GM06990 (cell line): Measurements from ENCODE around the gene GARIN6.

Experiments
- DNase-seq: peaks from one replicate; pipeline ENCODE4 v3.0.0-alpha.2; 2011; ENCODE audit not compliant: insufficient read length; ENCODE audit errors: extremely low read depth
- H3K27me3 ChIP-seq: replicated peaks from 2 replicates; pipeline ENCODE4 v1.6.0; 2011; ENCODE audit warnings: low read length; ENCODE audit not compliant: control insufficient read depth, insufficient read depth
- H3K36me3 ChIP-seq: 2 replicates; pipeline ENCODE4 v1.5.1; 2011; ENCODE audit warnings: low read length; ENCODE audit not compliant: control insufficient read depth, insufficient read depth
- H3K4me3 ChIP-seq: replicated peaks from 2 replicates; pipeline ENCODE4 v1.5.1; 2011; ENCODE audit warnings: low read depth, mild to moderate bottlenecking, control low read depth, low read length
- CTCF ChIP-seq: IDR thresholded peaks from 2 replicates; pipeline ENCODE4 v1.5.1; 2011; ENCODE audit warnings: low read length, control low read depth, mild to moderate bottlenecking, inconsistent platforms; ENCODE audit not compliant: insufficient read depth, poor library complexity, severe bottlenecking

Gene GARIN6

GRCh38 chr12:99695050-99695449 is 47.5 kb downstream of the GARIN6 start:
- no peak for TF ChIP-seq CTCF
- no peak overlapping the region for H3K4me3 ChIP-seq
- H3K36me3 ChIP-seq, result no peaks in the 10 kb centered on the region
- DNase-seq, result no peak
- no peaks in the 10 kb centered on the region for H3K27me3 ChIP-seq
